HG03460 (cell line): ENCODE measurements around the gene MTERF4.

ENCODE experiments used
- ATAC-seq: cut with Tn5 transposase; IDR thresholded peaks from one replicate; pipeline ENCODE4 v1.9.1; 2021; ENCODE audit not compliant: unreplicated experiment

Gene MTERF4

DNA sequence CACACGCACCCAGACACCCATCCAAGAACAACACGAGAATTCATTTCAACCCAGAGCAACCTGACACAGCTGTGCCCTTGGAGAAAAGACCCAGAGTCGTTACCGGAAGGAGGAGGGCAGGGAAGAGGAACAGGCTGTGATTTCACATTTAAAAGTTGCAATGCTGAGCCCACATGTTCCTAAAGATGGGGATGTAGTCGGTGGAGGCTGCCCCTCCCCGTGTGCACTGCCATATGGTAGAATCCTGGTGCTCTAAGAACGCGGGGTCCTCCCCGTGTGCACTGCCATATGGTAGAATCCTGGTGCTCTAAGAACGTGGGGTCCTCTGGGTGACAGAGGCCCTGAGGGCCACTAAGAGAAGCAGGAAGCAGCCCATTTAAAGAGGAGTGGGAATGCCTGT is 10.9 kb downstream of the MTERF4 start:
- no peak for ATAC-seq

DNA sequence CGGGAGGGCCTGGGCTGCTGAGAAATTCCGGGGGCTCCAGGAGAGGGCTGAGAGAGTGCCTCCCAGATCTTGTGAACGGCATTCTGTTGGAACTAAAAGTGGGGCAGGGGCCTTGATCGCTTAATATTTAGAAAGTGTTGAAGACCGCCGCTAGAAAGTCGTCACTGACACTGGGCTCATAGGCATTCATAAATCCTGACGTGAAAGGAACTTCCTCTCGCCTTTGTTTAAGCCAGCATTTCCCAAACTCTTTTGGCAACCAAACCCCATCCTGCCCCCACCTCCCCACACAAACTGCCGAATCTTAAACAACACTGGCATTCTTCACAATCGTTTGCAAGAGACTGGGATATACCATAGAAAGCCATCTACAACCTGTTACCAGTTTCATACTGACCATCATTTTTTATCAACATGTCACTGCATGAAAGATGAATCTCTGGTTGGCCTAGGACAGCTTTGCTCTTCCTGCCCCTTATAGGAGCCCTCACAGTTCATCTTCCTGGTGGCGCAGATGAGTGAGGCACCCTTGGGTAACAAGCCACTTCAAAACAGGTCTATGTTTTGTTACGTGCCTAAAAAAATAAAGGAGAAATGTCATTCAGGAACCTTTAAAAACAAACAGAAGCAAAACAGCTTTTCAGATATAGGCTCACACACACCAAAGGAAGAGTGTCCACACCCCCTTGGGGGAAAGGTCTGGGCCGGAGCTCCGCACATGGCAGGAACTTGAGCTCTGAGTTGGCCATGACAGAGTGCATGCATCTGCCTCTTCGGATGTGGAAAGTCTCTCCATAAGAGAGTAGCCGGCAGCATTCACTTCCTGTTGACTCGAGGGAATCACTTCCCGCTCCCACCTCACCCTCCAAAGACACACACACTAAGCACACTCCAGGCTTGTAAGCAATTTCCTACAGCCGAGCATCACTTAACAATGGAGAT is 13.0 kb downstream of the MTERF4 start:
- ATAC-seq: no peak

DNA sequence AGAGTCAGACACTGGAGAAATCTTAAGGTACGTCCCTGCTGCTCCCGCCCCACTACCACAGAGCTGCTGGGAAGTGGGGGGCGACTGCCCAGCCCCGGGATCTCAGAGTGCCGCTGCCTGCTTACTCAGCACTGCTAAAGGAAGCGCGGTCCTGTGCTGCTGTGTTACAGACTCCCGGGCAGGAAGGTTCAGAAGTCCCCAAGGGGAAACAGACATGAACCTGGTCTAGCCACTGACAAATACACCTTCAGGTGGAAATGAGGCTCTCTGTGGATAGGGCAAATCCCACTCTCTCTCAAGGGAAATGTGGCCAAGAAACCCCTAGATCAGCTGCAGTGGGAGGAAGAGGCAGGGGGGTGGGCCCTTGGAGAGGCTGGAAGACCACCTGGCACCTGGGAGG is 13.7 kb downstream of the MTERF4 start:
- ATAC-seq: peak; percentile 62

DNA sequence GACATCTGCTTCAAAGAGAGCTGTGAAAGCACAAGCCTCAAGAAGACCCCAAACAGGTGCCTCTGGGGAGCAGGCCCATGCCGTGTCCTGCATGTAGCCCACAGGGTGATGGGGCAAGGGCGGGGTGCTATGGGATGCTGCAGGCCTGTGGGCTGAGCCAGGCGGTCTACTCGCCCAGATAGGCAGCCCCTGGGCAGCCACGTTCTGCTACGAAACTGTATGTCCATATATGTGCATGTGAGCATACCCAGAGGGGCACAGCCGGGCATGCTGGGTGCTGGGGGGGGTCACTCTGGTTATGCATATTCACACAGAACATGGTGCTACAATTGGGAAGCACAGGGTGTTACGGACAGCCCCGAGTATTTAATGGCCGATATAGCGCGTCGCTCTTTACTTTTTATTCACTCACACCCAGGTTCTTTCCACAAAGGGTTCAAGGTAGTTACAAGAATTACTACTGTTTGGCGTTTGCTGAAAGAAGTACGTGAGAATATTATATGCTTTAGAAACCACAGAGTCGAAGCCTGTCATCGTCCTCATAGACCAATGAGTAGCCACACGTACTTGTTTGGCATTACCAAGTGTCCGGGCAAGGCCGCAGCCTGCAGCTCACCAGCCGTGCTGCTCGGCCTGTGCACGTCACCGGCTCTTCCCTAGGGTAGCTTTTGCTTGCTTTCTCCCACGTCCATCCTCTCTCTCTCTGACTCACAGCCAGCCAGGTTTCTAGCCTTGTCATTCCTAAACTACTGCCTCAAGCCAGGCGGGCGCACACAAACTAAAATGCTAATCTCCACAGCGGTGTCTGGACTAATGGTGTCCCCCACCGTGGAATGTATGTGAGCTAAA is 14.4 kb downstream of the MTERF4 start:
- ATAC-seq: peak; percentile 50

DNA sequence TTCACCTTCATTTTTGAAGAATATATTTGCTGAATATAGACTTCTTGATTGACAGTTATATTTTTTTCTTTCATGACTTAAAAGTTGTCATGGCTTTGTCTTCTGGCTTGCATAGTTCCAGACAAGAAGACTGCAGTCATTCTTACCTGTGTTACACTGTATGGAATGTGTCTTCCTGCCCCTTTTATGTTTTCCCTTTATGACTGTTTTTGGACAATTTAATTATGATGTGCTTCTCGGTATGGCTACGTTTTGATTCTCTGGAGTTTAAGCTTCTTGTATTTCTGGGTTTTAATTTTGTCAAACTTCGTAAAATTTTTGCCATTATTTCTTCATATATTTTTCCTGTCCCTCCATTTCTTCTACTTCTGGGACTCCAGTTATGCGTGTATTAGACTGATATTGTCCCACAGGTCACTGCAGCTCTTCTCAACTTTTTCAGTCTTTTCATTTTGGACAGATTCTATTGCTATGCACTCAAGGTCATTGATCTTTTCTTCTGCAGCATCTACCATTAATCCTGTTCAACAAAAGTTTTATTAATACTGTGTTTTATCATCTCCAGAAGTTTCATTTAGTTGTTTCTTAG is 17.1 kb downstream of the MTERF4 start:
- no peak for ATAC-seq

DNA sequence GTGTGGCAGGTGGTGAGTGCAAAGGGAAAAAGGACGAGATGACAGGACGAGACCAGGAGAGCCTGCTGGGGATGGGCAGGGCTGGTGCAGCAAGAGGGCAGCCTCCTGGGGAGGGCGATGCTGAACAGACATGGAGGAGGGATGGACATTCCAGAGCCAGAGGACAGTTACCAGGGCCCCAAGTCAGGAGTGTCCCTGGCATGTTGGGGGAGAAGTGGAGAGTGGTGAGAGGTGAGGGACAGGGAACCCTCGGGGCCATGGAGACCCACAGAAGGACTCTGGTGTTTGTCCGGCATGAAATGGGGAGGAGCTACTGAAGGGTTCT is 19.0 kb downstream of the MTERF4 start:
- no peak for ATAC-seq

DNA sequence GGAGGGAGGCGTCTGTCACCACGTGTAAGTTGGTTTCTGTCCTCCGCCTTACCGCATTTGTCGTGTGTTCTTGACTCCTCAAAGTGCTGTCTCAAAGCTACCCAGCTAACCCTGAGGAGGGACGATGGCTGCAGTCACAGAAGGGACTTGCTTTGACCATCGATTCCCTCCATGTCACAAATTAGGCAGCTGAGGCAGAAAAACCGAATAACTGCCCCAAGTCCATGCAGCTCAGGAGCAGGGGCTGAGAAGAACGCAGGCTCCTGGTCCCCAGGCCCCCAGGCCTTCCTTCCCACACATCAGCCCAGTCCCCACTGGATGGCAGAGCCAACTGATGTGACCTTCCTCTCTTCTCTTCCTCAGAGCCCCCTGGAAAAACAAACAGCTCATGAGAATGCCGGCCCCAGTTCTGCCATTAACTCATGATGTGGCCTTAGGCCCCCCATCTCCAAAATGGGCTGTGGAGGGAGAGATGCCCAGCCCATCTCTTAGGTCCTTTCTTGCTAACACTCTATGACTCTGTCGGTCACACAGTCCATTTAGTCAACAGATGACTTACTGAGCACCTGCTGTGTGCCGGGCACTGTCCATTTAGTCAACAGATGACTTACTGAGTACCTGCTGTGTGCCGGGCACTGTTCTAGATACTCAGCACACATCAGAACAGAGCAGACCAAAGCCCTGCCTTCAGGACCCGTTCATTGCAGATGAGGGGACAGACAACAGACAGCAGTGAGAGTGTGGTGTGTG is 19.6 kb downstream of the MTERF4 start:
- ATAC-seq: no peak

DNA sequence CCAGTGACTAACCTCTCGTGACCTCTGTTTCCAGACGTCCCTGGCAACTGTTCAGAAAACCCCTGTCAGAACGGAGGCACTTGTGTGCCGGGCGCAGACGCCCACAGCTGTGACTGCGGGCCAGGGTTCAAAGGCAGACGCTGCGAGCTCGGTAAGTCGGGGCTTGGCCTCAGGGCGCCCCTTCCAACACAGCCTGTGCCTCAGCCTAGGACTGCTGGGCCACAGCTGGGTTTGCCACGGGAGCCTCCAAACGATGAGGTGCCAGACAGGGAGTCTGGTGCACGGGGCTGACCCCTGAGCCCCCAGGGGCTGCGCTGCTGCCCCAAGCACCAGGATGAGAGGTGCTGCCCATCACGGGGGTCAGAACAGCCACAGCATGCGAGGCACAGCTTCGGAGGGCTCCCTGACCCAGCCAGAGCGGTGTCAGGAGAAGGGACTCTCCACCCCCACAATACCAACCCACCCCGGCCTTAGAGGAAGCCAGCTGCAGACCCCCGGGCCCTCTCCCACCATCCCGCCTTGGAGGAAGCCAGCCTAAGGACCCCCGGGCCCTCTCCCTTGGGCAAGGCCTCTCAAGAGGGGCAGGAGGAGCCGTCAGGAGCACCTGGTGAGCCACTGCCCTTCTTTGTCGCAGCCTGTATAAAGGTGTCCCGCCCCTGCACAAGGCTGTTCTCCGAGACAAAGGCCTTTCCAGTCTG is 20.3 kb downstream of the MTERF4 start:
- no peak for ATAC-seq

DNA sequence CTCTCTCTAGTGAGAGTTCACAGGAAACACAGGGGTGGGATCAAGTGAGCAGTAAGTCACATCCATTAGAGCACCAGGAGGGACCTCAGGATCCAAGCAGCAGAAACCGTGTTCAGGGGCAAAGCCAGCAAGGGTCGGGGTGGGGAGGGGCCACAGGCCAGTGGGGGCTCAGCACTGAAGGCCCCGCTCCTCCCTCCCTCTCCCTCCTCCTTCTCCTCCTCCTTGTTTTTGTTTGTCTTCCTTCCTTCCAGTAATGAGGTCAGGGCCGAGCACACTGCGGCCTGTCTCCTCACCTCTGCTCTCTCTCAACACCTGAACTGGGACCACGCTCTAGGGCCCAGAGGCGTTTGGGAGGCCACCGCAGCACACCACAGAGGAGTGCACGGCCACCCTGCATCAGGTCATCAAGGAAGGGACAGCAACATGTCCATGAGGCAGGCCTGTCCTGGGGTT is 20.9 kb downstream of the MTERF4 start:
- no peak for ATAC-seq

DNA sequence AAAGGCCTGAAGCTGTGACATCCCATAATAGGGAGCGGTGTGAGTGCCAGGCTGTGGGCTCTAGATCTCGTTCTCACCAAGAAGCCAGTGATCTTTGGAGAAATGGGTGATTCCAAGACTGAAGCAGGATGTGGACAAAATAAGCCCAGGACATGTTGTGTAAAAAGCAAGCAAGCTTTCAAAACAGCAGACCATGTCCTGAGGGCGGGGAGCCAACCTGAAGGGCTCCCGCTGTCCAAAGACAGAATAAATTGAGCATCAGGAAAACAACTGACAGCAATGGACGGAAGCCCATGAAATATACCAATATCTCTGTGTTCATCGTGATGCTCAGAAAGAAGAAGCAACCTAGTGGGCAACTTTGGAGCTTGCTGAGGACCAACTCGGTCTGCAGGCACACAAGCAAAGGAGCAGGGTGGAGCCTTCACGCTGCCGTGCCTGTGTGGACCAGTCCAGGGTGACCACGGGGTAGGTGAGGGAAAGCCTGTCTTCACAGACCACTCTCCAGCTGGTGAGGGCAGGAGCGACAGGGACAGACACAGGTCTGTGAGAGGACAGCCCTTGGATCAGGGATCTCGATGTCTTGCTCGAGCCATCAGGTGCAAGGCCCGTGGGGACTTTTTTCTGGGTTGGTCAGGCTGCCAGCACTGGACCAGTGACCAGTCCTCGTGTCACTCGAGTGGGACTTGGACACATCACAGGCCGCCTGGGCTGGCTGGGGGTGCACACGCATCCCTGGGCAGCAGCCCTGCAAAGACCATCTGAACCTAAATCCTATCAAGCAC is 21.5 kb downstream of the MTERF4 start:
- no peak for ATAC-seq

DNA sequence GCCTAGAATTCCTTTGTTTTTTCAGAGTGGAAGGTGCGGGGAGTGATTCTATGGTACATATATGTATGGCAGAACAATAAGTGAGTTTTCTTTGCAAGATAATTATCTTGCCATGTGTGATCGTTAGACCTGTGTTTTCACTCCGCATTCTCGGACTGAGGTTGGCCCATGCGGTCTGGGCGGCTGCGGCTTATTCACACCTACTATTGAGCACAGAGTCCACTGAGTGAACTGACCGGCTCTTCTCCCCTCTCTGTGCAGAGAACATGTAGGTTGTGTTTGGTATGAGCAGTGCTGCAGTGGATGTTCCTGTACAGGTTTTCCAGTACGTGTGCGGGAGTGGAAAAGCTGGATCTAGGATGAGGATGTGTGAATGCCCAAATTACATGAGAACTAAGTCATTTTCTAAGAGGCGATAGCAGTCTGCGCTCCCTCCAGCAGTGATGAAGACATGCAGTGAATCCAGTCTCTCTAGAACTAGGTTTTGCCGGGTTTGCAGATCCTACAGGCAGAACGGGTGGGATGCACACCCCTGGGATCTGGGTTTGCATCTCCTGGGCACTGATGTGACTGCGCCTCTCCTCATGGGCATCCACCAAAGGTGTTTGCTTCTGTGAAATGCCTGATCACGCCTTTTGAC is 27.1 kb downstream of the MTERF4 start:
- ATAC-seq: no peak

DNA sequence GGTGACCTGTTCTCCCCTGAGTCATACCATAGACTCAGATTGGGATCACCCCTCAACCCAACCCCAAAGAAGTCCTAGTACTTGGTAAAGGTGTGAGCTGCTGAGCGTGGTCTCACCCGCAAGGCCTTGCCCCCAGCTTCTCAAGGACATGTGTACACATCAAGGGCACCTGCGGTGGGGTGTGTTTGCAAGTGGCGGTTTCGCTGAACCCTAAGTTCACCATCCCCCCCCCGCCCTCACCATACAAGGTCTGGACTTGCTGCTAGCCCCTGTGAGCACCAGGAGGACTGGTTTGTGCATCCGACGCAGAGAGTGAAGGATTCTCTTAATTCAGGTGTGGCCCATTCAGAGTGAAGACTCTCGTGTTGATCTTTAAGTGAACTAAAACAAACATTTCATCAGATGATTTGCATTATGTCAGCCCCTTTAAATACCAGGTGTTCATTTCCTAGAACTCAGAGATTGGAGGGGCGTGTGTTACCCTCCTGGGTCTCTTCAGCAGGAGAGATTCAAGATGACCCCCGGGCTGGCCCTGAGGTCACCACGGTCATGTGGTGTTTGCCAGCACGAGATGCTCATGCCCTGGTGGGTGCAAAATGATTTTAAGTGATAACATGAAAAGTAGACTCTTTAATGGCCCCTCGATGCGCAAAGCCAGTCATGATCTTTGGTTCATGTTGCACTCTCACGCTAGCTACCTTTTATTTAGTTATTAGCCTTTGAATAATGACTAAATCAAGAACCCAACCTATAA is 27.8 kb downstream of the MTERF4 start:
- ATAC-seq: no peak

DNA sequence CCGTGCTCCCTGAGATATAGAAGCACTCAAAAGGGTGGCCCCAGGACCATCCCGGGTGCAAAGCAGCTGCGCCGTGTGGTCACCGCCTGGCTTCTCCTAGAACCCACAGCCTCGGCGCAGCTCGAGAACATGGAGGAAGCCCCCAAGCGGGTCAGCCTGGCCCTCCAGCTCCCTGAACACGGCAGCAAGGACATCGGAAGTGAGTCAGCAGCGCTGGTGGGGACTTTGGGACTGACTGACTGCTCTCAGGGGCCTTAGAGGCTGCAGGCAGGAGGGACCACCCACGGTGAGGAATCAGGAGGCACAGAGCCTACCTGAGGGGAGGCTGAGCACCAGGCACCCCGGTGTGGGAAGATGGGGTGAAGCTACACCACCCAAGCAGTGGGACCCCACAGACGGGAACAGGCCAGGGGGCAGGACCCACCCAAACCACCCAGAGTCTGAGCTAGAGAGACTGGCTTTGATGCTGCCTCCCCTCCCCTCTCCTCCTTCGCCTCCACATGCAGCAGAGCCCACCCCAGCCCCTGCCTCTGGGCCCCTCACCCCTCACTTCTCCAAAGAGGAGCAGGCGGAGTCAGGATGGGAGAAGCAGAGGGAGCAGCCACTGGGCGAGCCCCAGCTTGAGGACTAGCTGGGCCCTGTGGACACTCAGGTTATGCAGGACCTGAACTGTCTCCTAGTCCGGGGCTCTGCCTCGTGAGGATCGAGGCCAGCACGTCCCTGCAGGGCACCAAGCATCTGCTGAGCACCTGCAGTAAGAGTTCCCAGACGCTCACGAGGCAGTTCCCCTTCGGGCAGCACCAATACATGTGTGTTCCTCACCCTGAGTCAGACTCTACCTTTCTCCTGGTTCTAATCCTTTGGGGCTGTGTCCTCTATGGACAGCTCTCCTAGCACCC is 28.7 kb downstream of the MTERF4 start:
- no peak for ATAC-seq

DNA sequence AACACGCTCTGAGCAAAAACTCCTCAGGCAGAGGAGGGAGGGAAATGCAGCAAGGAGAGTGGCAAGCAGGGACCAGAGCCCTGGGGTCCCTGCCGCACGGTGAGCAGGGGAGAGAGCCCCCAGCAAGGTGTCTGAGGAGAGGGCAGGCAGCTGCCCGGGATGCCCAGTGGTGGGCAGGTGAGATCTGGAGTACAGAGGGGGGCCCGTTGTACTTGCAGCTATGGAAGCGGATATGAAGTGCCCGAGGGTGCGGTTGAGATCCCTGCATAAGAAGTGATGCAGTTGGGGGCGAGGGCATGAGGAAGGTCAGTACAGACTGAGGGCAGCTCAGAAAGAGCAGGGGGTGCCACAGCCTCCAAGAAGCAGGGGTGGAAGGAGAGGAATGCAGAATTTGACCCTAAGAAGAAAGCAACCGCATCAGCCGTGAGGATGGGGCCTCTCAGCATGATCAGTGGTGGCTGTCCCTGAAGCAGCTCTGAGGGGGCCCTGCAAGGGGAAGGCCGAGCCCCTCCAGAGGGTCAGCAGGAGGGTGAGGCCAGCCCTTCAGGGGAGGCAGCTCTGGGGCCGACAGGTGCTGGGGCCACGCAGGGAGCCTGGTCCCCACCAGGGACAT is 29.4 kb downstream of the MTERF4 start:
- no peak for ATAC-seq

DNA sequence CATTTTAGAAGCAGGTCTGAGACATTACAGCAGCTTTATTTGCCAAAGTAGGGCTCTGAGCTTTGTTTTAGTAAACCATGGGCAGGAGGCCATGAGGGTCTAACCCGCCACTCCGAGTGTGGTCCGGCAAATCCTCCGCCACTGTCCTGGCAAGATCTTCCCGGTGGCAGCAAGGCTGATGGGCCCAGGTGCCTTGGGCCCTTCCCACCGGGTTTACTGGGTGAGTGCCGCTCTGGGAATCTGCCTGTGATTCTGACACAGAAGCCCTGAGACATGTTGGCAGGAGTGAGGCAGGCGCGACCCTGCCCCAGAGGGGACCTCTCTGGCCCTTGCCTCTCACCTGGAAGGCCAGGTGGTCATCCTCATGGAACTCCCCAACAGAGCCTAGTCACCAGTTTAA is 29.9 kb downstream of the MTERF4 start:
- ATAC-seq: no peak

DNA sequence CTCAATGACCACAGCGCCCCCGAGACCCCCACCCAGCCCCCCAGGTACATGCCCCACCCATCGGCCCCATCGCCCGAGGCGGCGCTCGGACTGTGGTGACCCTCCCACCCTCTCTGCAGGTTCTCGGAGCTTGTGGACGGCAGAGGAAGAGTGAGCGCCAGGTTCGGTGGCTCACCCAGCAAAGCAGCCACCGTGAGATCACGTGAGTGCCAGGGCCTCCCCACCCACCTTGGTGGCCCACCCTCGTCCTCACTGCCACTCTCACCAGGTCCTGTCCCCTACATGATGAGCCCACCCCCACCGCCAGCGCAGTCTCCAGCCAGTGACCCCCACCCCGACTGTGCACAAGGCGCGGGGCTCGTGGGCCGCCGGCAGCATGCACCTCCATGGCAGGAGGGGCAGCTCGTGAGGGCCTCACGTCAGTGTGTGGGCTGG is 30.4 kb downstream of the MTERF4 start:
- ATAC-seq: no peak
